ENCODE measurements around the gene ARHGAP10. TPM values are rescaled to one million over a fixed set of nuclear protein-coding genes. Genes with fewer than 3 reads are reported as not detected.

Gene ARHGAP10
- total RNA-seq, 1 donor from 2014 or later, result 25.5 TPM

DNA sequence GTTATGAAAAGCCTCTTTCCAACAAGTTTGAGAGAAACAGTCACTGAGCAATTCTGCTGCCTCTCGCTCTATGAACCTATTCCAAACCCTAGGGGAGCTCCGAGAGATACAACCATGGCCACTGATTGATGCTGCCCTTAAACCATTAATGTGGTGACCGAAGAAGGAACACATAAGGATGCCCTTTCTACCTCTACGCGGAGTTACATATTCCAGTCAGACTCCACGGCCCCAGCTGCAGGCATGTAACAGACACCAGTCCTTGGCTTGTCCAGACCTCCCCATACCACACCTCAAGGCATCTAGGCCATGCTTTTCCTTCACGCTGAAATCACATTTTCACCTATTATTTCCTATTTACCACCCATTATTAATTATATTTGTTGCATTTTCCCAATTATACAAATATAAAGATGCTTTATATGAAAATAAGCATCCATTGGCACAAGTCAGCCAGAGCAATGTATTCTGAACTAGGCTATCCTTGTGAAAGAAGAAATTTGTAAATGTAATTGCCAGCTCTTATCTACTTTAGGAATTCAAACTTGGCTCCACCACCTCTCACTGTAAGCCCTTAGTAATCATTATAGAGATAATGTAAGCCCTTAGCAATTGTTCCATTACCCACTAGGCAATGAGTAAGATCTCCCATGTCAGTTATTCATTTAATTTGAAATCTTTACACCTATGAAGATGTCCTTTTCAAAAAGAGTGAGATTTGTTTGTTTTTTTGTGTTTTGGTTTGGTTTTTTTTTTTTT is 371.9 kb downstream of the ARHGAP10 start:
- no peaks in the 10 kb centered on the region for H3K4me1 Mint-ChIP-seq (ENCODE audit: unreplicated experiment)
- TF ChIP-seq, protein P1, sequence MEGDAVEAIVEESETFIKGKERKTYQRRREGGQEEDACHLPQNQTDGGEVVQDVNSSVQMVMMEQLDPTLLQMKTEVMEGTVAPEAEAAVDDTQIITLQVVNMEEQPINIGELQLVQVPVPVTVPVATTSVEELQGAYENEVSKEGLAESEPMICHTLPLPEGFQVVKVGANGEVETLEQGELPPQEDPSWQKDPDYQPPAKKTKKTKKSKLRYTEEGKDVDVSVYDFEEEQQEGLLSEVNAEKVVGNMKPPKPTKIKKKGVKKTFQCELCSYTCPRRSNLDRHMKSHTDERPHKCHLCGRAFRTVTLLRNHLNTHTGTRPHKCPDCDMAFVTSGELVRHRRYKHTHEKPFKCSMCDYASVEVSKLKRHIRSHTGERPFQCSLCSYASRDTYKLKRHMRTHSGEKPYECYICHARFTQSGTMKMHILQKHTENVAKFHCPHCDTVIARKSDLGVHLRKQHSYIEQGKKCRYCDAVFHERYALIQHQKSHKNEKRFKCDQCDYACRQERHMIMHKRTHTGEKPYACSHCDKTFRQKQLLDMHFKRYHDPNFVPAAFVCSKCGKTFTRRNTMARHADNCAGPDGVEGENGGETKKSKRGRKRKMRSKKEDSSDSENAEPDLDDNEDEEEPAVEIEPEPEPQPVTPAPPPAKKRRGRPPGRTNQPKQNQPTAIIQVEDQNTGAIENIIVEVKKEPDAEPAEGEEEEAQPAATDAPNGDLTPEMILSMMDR (conservative IDR thresholded peaks at IDR 0.05), result no peak
- no peak overlapping the region for H3K27ac Mint-ChIP-seq
- H3K27me3 Mint-ChIP-seq, result no peaks in the 10 kb centered on the region
- peaks cover 3% of the 10 kb centered on the region for H3K36me3 Mint-ChIP-seq
- no peak overlapping the region for H3K4me3 Mint-ChIP-seq
- no peak for DNase-seq (ENCODE audit: extremely low spot score, unreplicated experiment)
- no peaks in the 10 kb centered on the region for H3K9me3 Mint-ChIP-seq

DNA sequence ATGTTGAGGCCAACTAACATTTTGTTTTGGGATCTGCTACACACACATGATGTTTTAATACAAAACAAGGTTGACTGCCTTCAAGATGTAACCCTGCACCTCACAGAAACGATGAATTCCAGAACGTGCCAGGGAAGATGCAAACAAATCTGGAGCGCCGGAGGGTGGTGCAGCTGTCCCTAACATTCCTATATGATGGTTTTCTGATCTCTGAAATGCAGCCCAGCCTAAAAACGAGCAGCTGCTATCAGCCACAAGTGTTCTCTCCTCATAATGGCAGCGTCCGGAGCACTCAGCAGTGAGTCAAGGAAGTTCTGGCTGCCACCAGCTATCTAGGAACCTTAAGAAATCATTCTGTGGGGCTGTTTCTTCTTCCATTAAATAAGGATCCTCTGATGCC is 376.9 kb downstream of the ARHGAP10 start:
- TF ChIP-seq, protein P1 (conservative IDR thresholded peaks at IDR 0.05), result no peak
- no peak overlapping the region for H3K4me3 Mint-ChIP-seq
- H3K27ac Mint-ChIP-seq, result no peak overlapping the region
- peaks cover 12% of the 10 kb centered on the region for H3K36me3 Mint-ChIP-seq
- H3K4me1 Mint-ChIP-seq (ENCODE audit: unreplicated experiment), result no peaks in the 10 kb centered on the region
- no peak for DNase-seq (ENCODE audit: extremely low spot score, unreplicated experiment)
- no peaks in the 10 kb centered on the region for H3K9me3 Mint-ChIP-seq
- H3K27me3 Mint-ChIP-seq, result no peaks in the 10 kb centered on the region

DNA sequence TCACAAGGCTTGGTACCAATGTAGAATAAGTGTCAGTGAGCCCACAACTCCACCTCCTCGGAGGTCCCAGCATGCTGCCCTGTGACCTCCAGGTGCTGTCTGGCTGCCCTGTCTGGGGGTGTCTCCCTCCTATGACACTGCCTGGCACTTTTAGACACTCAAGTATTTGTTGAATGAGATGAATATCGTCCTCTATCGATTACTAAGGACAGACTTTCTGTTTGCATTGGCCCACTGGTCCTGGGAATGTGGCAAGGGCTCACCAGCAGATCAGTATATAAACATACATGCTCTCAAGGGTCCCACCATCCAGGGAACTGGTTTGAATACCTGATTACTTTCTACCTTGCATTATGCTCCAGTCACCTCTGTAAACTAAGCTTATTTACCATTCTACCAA is 377.3 kb downstream of the ARHGAP10 start:
- Mint-ChIP-seq H3K4me1 (ENCODE audit: unreplicated experiment) (no peaks in the 10 kb centered on the region), H3K36me3 (peaks cover 11% of the 10 kb centered on the region), H3K9me3 (no peaks in the 10 kb centered on the region), H3K4me3 (no peak overlapping the region), H3K27me3 (no peaks in the 10 kb centered on the region), H3K27ac (no peak overlapping the region)
- TF ChIP-seq, protein P1 (conservative IDR thresholded peaks at IDR 0.05), result no peak
- DNase-seq (ENCODE audit: extremely low spot score, unreplicated experiment), result no peak

DNA sequence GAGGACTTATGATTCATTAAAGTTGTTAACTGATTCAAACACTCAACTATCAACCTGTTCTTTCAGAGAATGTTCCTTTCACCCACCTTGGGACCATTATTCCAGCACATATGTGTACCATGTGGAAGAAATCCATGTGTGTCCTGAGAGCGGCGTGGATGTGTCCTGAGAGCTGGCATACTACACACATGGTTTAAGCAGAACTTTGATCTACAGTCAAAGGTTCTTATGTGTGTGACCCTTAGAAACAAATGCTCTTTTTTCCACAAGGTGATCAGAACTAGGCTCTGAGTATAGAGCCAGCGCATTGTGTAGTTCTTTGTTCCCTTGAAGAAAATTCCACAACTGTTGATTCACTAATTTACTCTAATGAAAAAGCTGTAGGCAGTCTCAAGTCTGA is 378.3 kb downstream of the ARHGAP10 start:
- TF ChIP-seq, protein P1 (conservative IDR thresholded peaks at IDR 0.05), result no peak
- no peak overlapping the region for H3K27ac Mint-ChIP-seq
- no peak for DNase-seq (ENCODE audit: extremely low spot score, unreplicated experiment)
- no peak overlapping the region for H3K4me3 Mint-ChIP-seq
- no peaks in the 10 kb centered on the region for H3K9me3 Mint-ChIP-seq
- peaks cover 12% of the 10 kb centered on the region for H3K36me3 Mint-ChIP-seq
- no peaks in the 10 kb centered on the region for H3K4me1 Mint-ChIP-seq (ENCODE audit: unreplicated experiment)
- no peaks in the 10 kb centered on the region for H3K27me3 Mint-ChIP-seq

DNA sequence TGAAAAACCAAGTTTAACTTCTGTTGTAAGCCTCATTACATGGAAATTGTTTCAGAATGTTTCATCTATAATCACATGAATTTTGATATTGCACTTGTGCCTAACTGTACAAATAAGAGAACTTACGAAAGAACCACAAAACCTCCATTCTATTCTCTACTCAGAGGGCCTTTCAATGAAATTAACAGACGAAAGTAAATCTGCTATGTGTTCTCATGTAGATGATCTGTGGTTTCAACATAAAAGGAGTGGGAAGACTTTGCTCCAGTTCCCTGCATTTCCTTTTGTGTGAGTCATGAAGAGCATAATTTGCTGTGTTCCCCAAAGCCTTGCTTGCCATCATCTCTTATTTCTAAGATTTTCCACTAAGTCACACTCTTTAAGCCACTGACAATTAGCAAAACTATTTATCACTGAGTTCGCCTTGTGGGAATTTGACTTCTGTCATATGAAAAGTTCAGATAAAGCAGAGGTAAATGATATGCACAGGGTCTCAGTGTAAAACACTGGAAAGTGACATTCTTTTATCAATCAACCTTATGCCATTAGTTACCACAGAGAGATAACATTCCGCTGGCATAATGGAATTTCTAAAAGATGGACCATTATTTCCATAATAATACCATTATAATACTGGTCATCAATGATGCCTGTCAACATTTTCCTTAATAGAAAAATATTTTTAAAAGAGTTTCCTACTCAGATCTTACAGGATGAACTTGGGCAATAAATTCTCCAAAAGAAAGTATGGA is 380.5 kb downstream of the ARHGAP10 start:
- TF ChIP-seq, protein P1 (conservative IDR thresholded peaks at IDR 0.05), result no peak
- Mint-ChIP-seq H3K27me3 (no peaks in the 10 kb centered on the region), H3K36me3 (peaks cover 12% of the 10 kb centered on the region), H3K4me1 (ENCODE audit: unreplicated experiment) (no peaks in the 10 kb centered on the region), H3K9me3 (no peaks in the 10 kb centered on the region), H3K4me3 (no peak overlapping the region), H3K27ac (no peak overlapping the region)
- no peak for DNase-seq (ENCODE audit: extremely low spot score, unreplicated experiment)
